Upper lobe of right lung (tissue), 1 donor: Measurements from ENCODE around the gene CERK. TPM values are rescaled to one million over a fixed set of nuclear protein-coding genes. Genes with fewer than 3 reads are reported as not detected.

ENCODE experiments used
- ATAC-seq: fragments of 200-7000 bp; cut with Tn5 transposase; one replicate; pipeline ENCODE4 v1.9.1; 2020; ENCODE audit warnings: mild to moderate bottlenecking, moderate library complexity
- DNase-seq: peaks from one replicate; pipeline ENCODE4 v3.0.0-alpha.2; 2020
- H3K27ac ChIP-seq: fragments of 200-600 bp; one replicate; pipeline ENCODE4 v1.8.0; 2022
- H3K27me3 ChIP-seq: fragments of 200-600 bp; one replicate; pipeline ENCODE4 v1.8.0; 2022; ENCODE audit warnings: mild to moderate bottlenecking
- H3K36me3 ChIP-seq: fragments of 200-600 bp; one replicate; pipeline ENCODE4 v1.8.0; 2022
- H3K4me1 ChIP-seq: fragments of 200-600 bp; one replicate; pipeline ENCODE4 v1.8.0; 2022
- H3K4me3 ChIP-seq: fragments of 200-600 bp; one replicate; pipeline ENCODE4 v1.8.0; 2022; ENCODE audit warnings: mild to moderate bottlenecking
- H3K9me3 ChIP-seq: fragments of 200-600 bp; one replicate; pipeline ENCODE4 v1.8.0; 2022
- intact Hi-C: fragments of 100-400 bp; cut with DNase I; formaldehyde crosslinking; loops from one replicate; pipeline ENCODE4 v1.11.0; 2022
- total RNA-seq: library from RNA; stranded (reverse); fragmentation: NEBNext Ultra II Directional; extraction: Animal tissue kit (Norgen Biotek cat#: 25700); gene quantifications from one replicate; pipeline ENCODE4 v1.2.1, GENCODE V29; 2021
- TF ChIP-seq, protein P1 (sequence below): fragments of 200-600 bp; IDR thresholded peaks from one replicate; pipeline ENCODE4 v1.8.0; 2022; ENCODE audit warnings: antibody characterized with exemption
- donor health status: DM: no; HTN: yes; CAD: no; lungs with severe emphysema.

The CERK gene
- total RNA-seq, 1 donor from 2014 or later = 28.1 TPM

DNA sequence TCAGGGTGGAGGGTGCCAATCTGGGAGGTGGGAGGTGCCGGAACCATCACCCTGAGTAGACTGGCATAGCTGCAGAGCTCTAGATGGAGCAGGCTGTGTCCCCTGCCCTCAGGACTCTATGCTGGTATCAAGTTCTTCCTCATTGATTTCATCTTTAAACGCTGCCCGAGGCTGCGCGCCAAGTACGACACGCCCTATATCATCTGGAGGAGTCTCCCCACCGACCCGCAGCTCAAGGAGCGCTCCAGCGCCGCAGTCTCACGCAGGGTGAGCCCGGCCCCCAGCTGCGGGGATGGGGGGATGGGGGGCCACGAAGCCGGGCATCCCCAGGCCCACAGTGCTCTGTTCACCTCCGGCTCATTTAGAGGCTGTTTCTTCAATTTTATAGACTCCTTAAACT is 65.3 kb downstream of the CERK start:
- Histone ChIP-seq H3K27ac (no peak overlapping the region), H3K9me3 (no peaks in the 10 kb centered on the region), H3K4me1 (peaks cover 8% of the 10 kb centered on the region), H3K27me3 (no peaks in the 10 kb centered on the region), H3K36me3 (peaks cover 66% of the 10 kb centered on the region), H3K4me3 (no peak overlapping the region)
- TF ChIP-seq, protein P1, sequence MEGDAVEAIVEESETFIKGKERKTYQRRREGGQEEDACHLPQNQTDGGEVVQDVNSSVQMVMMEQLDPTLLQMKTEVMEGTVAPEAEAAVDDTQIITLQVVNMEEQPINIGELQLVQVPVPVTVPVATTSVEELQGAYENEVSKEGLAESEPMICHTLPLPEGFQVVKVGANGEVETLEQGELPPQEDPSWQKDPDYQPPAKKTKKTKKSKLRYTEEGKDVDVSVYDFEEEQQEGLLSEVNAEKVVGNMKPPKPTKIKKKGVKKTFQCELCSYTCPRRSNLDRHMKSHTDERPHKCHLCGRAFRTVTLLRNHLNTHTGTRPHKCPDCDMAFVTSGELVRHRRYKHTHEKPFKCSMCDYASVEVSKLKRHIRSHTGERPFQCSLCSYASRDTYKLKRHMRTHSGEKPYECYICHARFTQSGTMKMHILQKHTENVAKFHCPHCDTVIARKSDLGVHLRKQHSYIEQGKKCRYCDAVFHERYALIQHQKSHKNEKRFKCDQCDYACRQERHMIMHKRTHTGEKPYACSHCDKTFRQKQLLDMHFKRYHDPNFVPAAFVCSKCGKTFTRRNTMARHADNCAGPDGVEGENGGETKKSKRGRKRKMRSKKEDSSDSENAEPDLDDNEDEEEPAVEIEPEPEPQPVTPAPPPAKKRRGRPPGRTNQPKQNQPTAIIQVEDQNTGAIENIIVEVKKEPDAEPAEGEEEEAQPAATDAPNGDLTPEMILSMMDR = no peak
- DNase-seq (no peak), ATAC-seq (no peak)
- intact Hi-C loops = no loop called here

DNA sequence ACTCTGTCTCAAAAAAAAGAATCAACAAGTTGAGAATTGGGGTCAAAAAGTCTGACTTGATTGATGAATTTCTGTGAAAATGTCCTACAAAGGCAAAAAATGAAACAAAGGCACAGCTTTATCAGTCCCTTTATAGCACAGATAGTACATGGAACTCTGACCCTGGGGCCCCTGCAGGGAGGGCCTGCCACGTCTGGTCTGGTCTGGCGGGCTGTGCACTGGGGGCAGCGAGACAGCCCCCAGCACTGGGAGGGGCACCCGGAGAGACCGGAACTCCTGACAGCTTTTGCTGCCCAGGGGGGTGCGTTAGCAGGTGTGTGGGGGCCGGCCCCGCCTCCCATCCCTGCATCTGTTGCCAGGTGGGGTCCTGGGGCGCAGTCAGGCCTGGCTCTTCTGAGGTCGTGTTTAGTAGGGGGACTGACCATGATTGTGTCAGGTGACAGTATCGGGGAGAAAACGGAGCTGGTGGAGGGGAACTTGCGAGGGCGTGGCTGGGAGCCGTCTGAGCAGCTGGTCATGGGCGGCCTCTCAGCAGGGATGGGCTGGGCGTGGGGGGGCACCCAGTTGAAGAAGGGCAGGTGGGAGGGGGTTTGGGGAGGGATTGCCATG is 66.1 kb downstream of the CERK start:
- intact Hi-C loops = no loop called here
- Histone ChIP-seq H3K9me3 (no peaks in the 10 kb centered on the region), H3K36me3 (peaks cover 66% of the 10 kb centered on the region), H3K27me3 (no peaks in the 10 kb centered on the region), H3K4me3 (no peak overlapping the region), H3K27ac (no peak overlapping the region), H3K4me1 (peaks cover 8% of the 10 kb centered on the region)
- DNase-seq = no peak
- TF ChIP-seq, protein P1 = no peak
- ATAC-seq = no peak

DNA sequence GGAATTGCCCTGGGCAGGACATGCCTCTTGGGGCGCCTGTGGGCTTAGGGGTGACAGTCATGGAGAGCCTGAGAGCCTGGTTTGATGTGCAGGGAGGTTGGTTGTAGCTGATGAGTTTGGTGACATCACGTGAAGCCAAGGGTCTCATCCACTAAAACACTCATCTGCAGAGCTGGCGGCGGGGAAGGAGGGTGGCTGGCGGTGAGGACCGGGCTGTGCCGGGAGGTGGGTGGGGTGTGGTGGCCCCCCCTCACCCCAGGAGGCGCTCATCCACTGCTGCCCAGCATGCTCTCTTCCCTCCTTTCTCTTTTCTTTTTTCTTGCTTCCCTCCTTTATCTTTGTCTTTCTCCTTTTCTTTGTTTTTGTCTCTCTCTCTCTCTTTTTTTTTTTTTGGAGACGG is 68.9 kb downstream of the CERK start:
- TF ChIP-seq, protein P1 = no peak
- Histone ChIP-seq H3K9me3 (no peaks in the 10 kb centered on the region), H3K27ac (no peak overlapping the region), H3K4me3 (no peak overlapping the region), H3K4me1 (peaks cover 8% of the 10 kb centered on the region), H3K36me3 (peaks cover 73% of the 10 kb centered on the region), H3K27me3 (no peaks in the 10 kb centered on the region)
- ATAC-seq (no peak), DNase-seq (no peak)
- intact Hi-C loops = no loop called here

DNA sequence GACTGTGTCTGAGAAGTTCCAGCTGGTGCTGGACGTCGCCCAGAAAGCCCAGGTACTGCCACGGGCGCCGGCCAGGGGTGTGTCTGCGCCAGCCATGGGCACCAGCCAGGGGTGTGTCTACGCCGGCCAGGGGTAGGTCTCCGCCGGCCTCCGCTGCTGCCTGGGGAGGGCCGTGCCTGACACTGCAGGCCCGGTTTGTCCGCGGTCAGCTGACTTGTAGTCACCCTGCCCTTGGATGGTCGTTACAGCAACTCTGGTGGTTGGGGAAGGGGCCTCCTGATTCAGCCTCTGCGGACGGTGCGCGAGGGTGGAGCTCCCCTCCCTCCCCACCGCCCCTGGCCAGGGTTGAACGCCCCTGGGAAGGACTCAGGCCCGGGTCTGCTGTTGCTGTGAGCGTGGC is 69.9 kb downstream of the CERK start:
- intact Hi-C loops = no loop called here
- Histone ChIP-seq H3K9me3 (no peaks in the 10 kb centered on the region), H3K4me1 (no peaks in the 10 kb centered on the region), H3K36me3 (peaks cover 68% of the 10 kb centered on the region), H3K4me3 (no peak overlapping the region), H3K27me3 (no peaks in the 10 kb centered on the region), H3K27ac (no peak overlapping the region)
- no peak for DNase-seq
- no peak for ATAC-seq
- TF ChIP-seq, protein P1 = no peak

DNA sequence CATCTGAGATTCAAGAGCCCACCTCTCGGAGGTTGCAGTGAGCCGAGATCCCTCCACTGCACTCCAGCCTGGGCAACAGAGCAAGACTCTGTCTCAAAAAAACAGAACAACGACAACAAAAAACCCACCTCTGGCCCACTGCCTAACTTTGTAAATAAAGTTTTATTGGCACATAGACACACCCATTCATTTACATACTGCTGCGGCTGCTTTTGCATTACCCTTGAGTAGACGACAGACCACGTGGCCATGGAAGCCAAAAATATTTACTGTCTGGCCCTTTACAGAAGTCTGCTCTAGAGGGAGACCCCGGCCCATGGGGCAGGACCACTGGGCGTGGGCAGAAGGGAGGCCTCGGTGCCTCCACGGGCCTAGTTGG is 70.8 kb downstream of the CERK start:
- no peaks in the 10 kb centered on the region for H3K27me3 ChIP-seq
- no peak overlapping the region for H3K4me3 ChIP-seq
- ATAC-seq (no peak), DNase-seq (no peak)
- H3K4me1 ChIP-seq = no peaks in the 10 kb centered on the region
- peaks cover 67% of the 10 kb centered on the region for H3K36me3 ChIP-seq
- H3K27ac ChIP-seq = no peak overlapping the region
- TF ChIP-seq, protein P1 = no peak
- intact Hi-C loops = no loop called here
- H3K9me3 ChIP-seq = no peaks in the 10 kb centered on the region
